Ovary (tissue), 10 donors: ENCODE results near the gene SLC38A11. TPM values are rescaled to one million over a fixed set of nuclear protein-coding genes. Genes with fewer than 3 reads are reported as not detected.
"Not testable (repeated sequence)": the region's sequence is repeated elsewhere in the genome, so short reads cannot be mapped to it uniquely, and the experiment has no call there.

Experiments used
- DNase-seq, 5 donors: peaks; one replicate each; pipeline ENCODE4 v3.0.0-alpha.2; 2019 to 2020
- H3K27ac ChIP-seq, 2 donors: fragments of 200-600 bp; one replicate each; pipeline versions ENCODE4 v1.5.1 to v1.8.0; 2019 to 2022
- H3K27me3 ChIP-seq: fragments of 200-600 bp; one replicate; pipeline ENCODE4 v1.8.0; 2022
- H3K36me3 ChIP-seq: fragments of 200-600 bp; sonication (generic); one replicate; pipeline ENCODE4 v1.5.1; 2019
- H3K4me1 ChIP-seq: one replicate; pipeline ENCODE4 v1.8.1; 2013; ENCODE audit warnings: mild to moderate bottlenecking, moderate library complexity; ENCODE audit not compliant: insufficient read depth
- H3K4me3 ChIP-seq: fragments of 200-600 bp; sonication (generic); one replicate; pipeline ENCODE4 v1.5.1; 2017
- H3K9me3 ChIP-seq, 2 donors: fragments of 200-600 bp in 1 of 2; sonication (generic) in 1 of 2; one replicate each; pipeline versions ENCODE4 v1.5.1 to v1.8.1; 2013 to 2019; ENCODE audit warnings: mild to moderate bottlenecking in 1 of 2, moderate library complexity in 1 of 2
- EP300 ChIP-seq: sonication (generic); formaldehyde crosslinking; IDR thresholded peaks from one replicate; pipeline ENCODE4 v1.6.1; 2017; ENCODE audit warnings: antibody characterized with exemption
- POLR2A ChIP-seq: fragments of 450-650 bp; IDR thresholded peaks from one replicate; pipeline ENCODE4 v1.6.1; 2017; ENCODE audit warnings: antibody characterized with exemption, mild to moderate bottlenecking, moderate library complexity
- WGBS, 3 donors: extraction: QIAGEN DNeasy Blood & Tissue Kit in 1 of 3; methylation state at CpG; one replicate each; pipeline versions ENCODE4 v1.1.5 to v1.1.7; 2013 to 2017; 5-methylcytosine and 5-hydroxymethylcytosine counted together
- intact Hi-C, 4 donors: fragments of 100-400 bp; cut with DNase I; formaldehyde crosslinking; loops; one replicate each; pipeline versions ENCODE4 v1.11.0 to v1.15.1; 2022 to 2023
- long read RNA-seq, 3 donors: library from polyadenylated mRNA in 2 of 3; unstranded in 2 of 3; transcript quantifications; one replicate each; pipeline ENCODE4 v2.0.0 and lab custom pipeline, GENCODE V29; 2021 to 2026
- polyA plus RNA-seq, 2 donors: library from polyadenylated mRNA; stranded (reverse); fragments of 200-250 nt in 1 of 2; fragments of 350-450 nt in 1 of 2; fragmentation: Illumina TruSeq in 1 of 2; extraction: RNeasy Lipid Tissue Mini Kit (QIAGEN cat#74804) in 1 of 2; gene quantifications; one replicate each; pipeline ENCODE4 v1.2.3, GENCODE V29; 2013 to 2014
- total RNA-seq, 7 donors: library from RNA; depleted of rRNA in 2 of 7; stranded (reverse); fragments of >200 nt in 2 of 7; fragmentation: NEBNext Ultra II Directional in 3 of 7; extraction: Animal tissue kit (Norgen Biotek cat#: 25700) in 3 of 7; gene quantifications; one replicate each; pipeline versions ENCODE4 v1.1.0 to v1.2.4, GENCODE V29; 2016 to 2023
- TF ChIP-seq, protein P1 (sequence below), 3 donors: fragments of 450-650 bp in 2 of 3; fragments of 200-600 bp in 1 of 3; IDR thresholded peaks; one replicate each; pipeline versions ENCODE4 v1.5.1 to v1.8.0; 2016 to 2022; ENCODE audit warnings: antibody characterized with exemption in 3 of 3, mild to moderate bottlenecking in 1 of 3
- donor health status: DM: no; HTN: no; CAD: no; lungs with moderate emphysema.
- donor health status: DM: no; HTN: no; CAD: no.
- donor health status: Bipolar disorder and iron deficiency.
- donor health status: DM: yes; HTN: yes; CAD: no.
- donor health status: DM: no; HTN: no; CAD: no.
- donor health status: DM: yes; HTN: yes; CAD: no.

Gene SLC38A11, protein sequence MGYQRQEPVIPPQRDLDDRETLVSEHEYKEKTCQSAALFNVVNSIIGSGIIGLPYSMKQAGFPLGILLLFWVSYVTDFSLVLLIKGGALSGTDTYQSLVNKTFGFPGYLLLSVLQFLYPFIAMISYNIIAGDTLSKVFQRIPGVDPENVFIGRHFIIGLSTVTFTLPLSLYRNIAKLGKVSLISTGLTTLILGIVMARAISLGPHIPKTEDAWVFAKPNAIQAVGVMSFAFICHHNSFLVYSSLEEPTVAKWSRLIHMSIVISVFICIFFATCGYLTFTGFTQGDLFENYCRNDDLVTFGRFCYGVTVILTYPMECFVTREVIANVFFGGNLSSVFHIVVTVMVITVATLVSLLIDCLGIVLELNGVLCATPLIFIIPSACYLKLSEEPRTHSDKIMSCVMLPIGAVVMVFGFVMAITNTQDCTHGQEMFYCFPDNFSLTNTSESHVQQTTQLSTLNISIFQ
- 1 to 10 TPM in 2 of 7 donors, under 1 TPM in 2, not detected in 3; 0.20 to 2.3 (median 0.96) TPM for total RNA-seq
- polyA plus RNA-seq = 1 to 10 TPM in 1 of 2 donors, under 1 TPM in 1; 0.19 to 3.0 TPM
- long read RNA-seq, donor 1, partial matches to known transcripts = 0 of 1 reads
- long read RNA-seq, donor 1, other reads (novel, unspliced or antisense) = 1 of 1 reads
- long read RNA-seq, donor 2 = 0 reads
- long read RNA-seq, donor 3 = 0 reads

DNA sequence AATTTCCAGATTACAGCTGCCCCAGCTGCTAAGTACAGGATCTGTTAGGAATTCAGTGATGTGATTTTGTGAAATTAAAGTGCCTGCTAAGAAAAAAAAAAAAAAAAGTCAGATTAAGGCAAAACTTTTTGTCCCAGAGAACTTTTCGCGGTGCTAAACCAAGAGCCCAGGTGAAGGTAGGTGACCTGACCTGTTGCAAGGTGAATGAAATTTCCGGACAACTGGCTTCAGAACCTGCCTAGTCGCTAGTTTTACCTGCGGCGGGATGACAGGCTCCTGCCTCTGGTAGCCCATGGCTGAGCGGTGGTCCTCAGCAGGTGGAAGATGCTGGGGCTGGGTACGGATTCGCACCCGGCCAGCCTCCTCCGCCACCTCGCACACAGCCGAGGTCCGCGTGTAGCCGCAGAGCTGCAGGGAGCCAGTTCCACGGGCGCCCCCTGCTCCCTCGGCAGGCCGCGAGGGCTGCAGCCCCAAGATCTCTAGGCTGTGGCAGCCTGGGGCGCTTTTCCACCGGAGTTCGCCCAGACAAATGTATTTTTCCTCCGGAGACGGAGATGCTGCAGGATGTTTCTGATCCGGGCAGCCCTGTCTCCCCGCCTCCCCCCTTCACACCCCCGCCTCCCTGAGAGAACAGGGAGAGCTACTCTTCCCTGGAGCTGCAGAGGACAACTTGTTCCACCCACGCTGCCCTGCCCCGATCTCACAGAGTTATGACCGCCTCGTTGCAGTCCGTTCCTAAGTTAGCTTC is at the start of gene SLC38A11:
Gene SLC38A11 (minus strand): TSS at position 572 of the 748 bp plus-strand sequence. CDS start 278 bp downstream, at position 294.
- Histone ChIP-seq H3K9me3 (no peaks in the 10 kb centered on the region), H3K4me3 (peak within 1 kb of the TSS; percentile 24), H3K27me3 (no peaks in the 10 kb centered on the region), H3K36me3 (no peaks in the 10 kb centered on the region), H3K4me1 (peaks cover 2% of the 10 kb centered on the region), H3K27ac (no peak within 1 kb of the TSS)
- peak; percentile 18 to 65 (median 20) for DNase-seq
- TF ChIP-seq EP300 (no peak), POLR2A (no peak)
- TF ChIP-seq, protein P1, sequence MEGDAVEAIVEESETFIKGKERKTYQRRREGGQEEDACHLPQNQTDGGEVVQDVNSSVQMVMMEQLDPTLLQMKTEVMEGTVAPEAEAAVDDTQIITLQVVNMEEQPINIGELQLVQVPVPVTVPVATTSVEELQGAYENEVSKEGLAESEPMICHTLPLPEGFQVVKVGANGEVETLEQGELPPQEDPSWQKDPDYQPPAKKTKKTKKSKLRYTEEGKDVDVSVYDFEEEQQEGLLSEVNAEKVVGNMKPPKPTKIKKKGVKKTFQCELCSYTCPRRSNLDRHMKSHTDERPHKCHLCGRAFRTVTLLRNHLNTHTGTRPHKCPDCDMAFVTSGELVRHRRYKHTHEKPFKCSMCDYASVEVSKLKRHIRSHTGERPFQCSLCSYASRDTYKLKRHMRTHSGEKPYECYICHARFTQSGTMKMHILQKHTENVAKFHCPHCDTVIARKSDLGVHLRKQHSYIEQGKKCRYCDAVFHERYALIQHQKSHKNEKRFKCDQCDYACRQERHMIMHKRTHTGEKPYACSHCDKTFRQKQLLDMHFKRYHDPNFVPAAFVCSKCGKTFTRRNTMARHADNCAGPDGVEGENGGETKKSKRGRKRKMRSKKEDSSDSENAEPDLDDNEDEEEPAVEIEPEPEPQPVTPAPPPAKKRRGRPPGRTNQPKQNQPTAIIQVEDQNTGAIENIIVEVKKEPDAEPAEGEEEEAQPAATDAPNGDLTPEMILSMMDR (IDR thresholded peaks at IDR 0.05) = no peak
- WGBS, 3 donors = 7 to 12% (median 11%) methylated on average over 30 to 34 of the region's 34 CpGs
- intact Hi-C loops = no loop called here

DNA sequence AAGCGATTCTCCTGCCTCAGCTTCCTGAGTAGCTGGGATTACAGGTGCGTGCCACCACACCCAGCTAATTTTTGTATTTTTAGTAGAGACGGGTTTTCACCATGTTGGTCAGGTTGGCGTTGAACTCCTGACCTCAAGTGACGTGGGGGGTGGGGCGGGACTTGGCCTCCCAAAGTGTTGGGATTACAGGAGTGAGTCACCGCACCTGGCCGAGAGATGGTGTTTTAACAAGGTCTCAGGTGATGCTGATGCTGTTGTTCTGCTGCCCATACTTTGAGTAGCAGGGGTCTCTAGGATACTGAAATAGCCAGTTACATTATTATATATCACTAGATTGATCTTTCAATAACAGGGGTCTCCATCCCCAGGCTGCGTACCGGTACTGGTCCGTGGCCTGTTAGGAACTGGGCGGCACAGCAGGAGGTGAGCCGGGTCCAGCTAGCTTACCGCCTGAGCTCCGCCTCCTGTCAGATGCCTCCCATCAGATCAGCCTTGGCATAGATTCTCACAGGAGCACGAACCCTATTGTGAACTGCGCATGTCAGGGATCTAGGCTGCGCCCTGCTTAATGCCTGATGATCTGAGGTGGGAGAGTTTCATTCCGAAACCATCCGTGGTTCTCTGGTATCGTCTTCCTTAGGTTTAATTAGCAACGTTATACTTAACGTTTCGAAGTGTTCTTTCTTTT is 48.3 kb upstream of the SLC38A11 start:
- H3K9me3 ChIP-seq = no peaks in the 10 kb centered on the region
- H3K4me3 ChIP-seq = no peak overlapping the region
- WGBS, 3 donors = 87 to 92% (median 90%) methylated on average over 24 of the region's 24 CpGs
- H3K27me3 ChIP-seq = no peaks in the 10 kb centered on the region
- TF ChIP-seq POLR2A = no peak
- no peak for TF ChIP-seq EP300
- TF ChIP-seq, protein P1 (IDR thresholded peaks at IDR 0.05) = no peak
- intact Hi-C loops = no loop called here
- no peaks in the 10 kb centered on the region for H3K36me3 ChIP-seq
- H3K4me1 ChIP-seq = no peaks in the 10 kb centered on the region
- DNase-seq = no peak
- no peak overlapping the region for H3K27ac ChIP-seq

DNA sequence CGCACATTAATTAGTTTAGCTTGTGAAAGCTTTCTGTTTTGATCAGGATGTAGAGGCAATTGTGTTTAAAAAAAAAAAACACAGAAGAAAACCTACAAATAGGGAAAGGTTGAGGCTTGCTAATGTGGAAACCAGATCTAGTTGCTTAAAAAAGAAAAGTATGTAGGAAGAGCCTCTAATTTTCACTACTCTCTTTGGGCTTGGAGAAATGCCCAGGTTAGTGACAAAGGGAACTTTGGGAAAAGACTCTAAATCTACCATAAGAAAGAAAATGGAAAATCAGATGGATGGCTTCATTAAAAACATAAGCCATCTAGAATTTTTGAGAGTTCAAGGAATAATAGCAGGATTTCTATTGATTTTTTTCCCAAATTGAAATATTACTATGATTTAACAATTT is 47.3 kb upstream of the SLC38A11 start:
- H3K27me3 ChIP-seq = no peaks in the 10 kb centered on the region
- intact Hi-C loops = no loop called here
- H3K27ac ChIP-seq = no peak overlapping the region
- no peaks in the 10 kb centered on the region for H3K4me1 ChIP-seq
- no peaks in the 10 kb centered on the region for H3K36me3 ChIP-seq
- H3K4me3 ChIP-seq = no peak overlapping the region
- TF ChIP-seq, protein P1 (IDR thresholded peaks at IDR 0.05) = no peak
- TF ChIP-seq EP300 (no peak), POLR2A (no peak)
- no peak for DNase-seq
- WGBS, 3 donors = 52 to 72% (median 71%) methylated on average over 1 of the region's 1 CpG
- no peaks in the 10 kb centered on the region for H3K9me3 ChIP-seq

DNA sequence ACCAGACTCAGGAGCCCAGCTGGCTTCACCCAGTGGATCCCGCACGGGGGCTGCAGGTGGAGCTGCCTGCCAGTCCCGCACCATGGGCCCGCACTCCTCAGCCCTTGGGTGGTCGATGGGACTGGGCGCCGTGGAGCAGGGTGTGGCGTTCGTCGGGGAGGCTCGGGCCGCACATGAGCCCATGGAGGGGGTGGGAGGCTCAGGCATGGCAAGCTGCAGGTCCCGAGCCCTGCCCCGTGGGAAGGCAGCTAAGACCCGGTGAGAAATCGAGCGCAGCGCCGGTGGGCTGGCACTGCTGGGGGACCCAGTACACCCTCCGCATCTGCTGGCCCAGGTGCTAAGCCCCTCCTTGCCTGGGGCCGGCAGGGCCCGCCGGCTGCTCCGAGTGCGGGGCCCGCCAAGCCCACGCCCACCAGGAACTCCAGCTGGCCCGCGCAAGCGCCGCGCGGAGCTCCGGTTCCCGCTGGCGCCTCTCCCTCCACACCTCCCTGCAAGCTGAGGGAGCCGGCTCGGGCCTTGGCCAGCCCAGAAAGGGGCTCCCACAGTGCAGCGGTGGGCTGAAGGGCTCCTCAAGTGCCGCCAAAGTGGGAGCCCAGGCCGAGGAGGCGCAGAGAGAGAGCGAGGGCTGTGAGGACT is 39.5 kb upstream of the SLC38A11 start:
- H3K4me3 ChIP-seq, DNase-seq, H3K4me1 ChIP-seq, H3K27me3 ChIP-seq, H3K27ac ChIP-seq, H3K36me3 ChIP-seq, H3K9me3 ChIP-seq: not testable (repeated sequence)
- WGBS, 3 donors = 92 to 98% (median 97%) methylated on average over 31 to 43 of the region's 43 CpGs
- intact Hi-C loops = loop anchor here in 1 of 4 donors (10.0 kb wide), 1 partner anchor 210 kb away; the partner anchor contains the start of gene SCN3A
